MM.1S (cell line): ENCODE results near the gene PAPSS1.

Source experiments
- EZH2 ChIP-seq: fragments of 300-600 bp; sonication (generic); optimal IDR thresholded peaks from 2 replicates; pipeline ENCODE3; 2017; ENCODE audit warnings: low read depth, mild to moderate bottlenecking, antibody characterized with exemption, low read length, mixed read lengths
- EZH2phosphoT487 ChIP-seq: fragments of 300-600 bp; sonication (generic); IDR thresholded peaks from 2 replicates; pipeline ENCODE4 v1.6.1; 2018; ENCODE audit warnings: antibody characterized with exemption, low read length
- TF ChIP-seq, protein P1 (sequence below): fragments of 300-600 bp; sonication (generic); IDR thresholded peaks from 2 replicates; pipeline ENCODE4 v1.5.1; 2016; ENCODE audit warnings: antibody characterized with exemption, low read length, mixed read lengths

DNA sequence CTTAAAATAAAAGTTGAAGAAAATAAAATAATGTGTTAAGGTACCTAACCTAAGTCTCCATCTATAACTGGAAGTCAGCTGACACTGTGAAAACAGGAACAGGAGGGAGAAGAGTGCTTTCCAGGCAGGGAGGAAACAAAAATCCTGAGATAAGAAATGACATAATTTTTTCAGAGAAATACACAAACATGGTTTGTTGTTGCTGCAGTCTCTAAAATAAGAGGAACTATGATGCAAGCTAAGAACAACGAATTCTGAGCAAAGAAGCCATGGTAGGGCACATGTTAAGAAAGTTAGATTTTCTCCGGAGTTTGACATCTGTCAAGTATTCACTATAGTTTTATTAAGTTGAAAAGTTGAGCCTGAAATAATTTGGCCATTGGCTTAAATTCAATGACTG, 26.9 kb downstream of the PAPSS1 start:
- no peak for TF ChIP-seq EZH2phosphoT487
- TF ChIP-seq, protein P1, sequence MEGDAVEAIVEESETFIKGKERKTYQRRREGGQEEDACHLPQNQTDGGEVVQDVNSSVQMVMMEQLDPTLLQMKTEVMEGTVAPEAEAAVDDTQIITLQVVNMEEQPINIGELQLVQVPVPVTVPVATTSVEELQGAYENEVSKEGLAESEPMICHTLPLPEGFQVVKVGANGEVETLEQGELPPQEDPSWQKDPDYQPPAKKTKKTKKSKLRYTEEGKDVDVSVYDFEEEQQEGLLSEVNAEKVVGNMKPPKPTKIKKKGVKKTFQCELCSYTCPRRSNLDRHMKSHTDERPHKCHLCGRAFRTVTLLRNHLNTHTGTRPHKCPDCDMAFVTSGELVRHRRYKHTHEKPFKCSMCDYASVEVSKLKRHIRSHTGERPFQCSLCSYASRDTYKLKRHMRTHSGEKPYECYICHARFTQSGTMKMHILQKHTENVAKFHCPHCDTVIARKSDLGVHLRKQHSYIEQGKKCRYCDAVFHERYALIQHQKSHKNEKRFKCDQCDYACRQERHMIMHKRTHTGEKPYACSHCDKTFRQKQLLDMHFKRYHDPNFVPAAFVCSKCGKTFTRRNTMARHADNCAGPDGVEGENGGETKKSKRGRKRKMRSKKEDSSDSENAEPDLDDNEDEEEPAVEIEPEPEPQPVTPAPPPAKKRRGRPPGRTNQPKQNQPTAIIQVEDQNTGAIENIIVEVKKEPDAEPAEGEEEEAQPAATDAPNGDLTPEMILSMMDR: no peak
- no peak for TF ChIP-seq EZH2
